ENCODE measurements around the gene SPAST.
"Not testable (repeated sequence)": the region's sequence is repeated elsewhere in the genome, so short reads cannot be mapped to it uniquely, and the experiment has no call there.

The SPAST gene

GRCh38 chr2:32124660-32125059, 61.3 kb downstream of the SPAST start:
- no peak for DNase-seq

DNA sequence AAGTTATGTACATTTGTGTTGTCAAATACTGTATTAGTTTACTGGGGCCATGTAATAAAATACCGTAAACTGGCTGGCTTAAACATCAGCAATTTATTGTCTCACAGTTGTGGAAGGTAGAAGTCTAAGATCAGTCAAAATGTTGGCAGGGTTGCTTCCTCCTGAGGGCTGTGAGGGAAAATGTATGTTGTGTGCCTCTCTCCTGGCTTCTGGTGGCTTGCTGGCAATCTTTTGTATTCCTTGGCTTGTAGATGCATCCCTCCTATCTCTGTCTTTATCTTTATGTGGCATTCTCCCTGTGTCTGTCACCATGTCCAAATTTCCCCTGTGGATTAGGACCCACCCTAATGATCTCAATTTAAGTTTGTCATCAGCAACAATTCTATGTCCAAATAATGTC, 65.3 kb downstream of the SPAST start:
- no peak for DNase-seq

DNA sequence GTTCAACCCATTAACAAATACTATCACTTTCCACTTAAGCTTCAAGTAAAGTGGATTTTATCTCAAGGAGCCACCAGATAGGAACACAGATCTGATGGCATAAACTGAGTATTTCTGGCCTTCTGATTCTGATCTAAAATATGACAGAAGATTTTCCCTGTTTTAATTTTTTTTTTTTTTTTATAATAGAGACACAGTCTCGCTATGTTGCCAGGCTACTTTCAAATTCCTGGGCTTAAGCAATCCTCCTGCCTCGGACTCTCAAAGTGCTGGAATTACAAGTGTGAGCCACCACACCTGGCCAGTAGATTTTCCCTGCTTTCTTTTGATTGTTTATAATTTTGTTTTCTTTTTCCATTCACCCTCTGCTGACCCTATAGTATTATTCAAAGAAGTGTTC, 65.7 kb downstream of the SPAST start:
- DNase-seq: no peak

GRCh38 chr2:32135409-32135808, 72.1 kb downstream of the SPAST start:
- peak; percentile 85 for DNase-seq

- DNase-seq: peak; percentile 49
Observed at GRCh38 chr2:32136097-32136496, 72.7 kb downstream of the SPAST start.

- DNase-seq: not testable (repeated sequence)
Observed at GRCh38 chr2:32151544-32151943, 88.2 kb downstream of the SPAST start.

DNA sequence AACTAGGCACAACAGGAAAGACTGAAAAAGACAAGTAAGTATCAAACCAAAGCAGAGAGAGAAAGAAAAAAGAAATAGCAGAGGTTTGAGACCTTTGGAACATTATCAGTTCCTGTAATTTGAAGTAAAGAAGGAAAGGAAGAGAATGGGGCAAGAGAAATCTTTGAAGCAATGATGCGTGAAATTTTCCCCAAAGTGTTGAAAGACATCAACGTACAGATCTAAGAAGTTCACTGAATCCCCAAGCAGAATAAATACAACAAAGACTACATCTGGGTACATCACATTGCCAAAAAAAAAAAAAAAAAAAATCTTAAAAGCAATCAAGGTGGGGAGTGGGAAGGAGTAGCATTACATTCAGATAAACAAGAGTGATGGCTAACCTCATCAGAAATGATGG, 96.3 kb downstream of the SPAST start:
- no peak for DNase-seq

DNA sequence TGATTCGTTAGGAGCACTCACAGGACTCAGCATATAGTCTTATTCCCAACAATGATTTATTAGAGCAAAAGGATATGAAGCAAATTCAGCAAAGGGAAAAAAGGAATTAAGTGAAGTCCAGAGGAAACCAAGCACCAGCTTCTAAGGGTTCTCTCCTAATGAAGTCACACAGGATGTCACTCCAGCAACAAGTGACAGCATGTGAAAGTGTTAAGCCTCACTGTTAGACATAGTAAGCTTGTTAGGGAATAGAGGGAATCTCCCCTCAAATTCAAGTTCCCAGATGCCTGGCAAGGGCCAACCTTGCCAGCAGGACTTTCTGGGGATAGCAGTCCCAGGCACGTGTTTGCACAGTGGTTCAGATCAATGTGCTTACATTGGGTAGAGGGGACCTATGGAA, 97.9 kb downstream of the SPAST start:
- DNase-seq: no peak

GRCh38 chr2:32164254-32164653, 100.9 kb downstream of the SPAST start:
- not testable (repeated sequence) for DNase-seq

DNA sequence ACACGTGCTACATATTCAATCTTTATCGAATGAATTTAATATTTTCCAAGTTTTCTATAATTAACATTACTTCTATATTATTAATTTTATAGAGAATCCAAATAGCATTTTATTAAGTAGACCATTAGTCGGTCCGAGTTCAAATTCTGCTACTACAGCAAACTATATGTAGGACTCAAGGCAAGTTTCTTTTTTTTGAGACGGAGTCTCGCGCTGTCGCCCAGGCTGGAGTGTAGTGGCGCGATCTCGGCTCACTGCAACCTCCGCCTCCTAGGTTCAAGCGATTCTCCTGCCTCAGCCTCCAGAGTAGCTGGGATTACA, 101.6 kb downstream of the SPAST start:
- DNase-seq: peak; percentile 3

DNA sequence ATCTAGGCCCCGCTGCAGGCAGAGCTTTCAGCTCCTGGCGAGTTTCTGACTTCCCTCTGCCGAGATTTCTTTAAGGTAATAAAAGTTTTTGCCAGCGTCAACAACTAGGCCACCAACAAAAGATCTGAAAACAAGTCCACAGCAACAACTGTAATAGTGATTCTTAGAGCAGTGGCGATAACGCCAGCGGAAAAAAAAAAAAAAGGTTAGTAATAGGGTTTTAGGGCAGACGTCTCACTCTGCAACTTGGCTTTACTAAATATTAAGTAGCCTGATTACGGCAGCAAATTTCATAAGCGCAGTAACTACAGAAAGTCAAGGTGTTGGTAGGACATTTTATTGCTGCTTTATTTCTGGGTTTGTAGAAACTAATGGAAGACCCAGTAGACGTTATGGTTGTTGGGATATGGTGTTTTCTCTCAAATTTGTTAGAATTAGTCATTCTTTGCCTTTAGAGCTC, 102.8 kb downstream of the SPAST start:
- DNase-seq: no peak

DNA sequence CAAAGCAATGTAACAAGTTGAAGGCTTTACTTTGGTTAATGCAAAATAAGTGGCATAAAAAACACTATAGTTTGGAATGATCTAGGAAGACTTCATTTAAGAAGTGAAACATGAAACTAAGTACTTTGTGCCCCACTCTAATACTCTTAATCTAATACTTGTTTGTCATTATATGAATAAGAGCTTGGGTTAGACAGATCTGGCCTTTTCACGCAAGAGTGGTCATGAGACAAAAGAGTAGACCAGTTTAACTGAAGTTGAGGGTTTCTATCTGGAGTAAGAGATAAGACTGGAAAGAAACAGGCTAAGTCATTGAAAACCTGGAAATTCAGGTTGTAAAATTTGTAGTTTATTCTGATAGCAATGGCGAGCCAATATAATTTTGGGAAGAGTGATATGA, 105.2 kb downstream of the SPAST start:
- DNase-seq: no peak

DNA sequence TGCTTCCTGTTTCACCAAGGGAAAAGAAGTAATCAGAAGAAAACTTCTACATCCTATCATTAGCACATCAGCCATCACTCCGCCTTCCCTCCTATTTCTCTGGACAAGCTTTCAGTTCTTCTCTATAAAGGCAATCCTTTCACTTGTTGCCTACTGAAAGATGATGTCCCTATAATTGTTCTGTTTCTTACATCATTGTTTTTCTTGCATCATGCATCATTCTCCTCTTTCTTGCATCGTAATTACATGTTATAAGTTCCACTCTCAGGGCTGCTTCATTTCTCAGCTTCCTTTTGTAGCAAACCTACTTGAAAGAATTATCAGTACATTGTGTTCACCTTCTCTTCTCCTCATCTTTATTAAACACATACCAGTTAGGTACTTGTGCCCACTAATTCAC, 109.5 kb downstream of the SPAST start:
- no peak for DNase-seq

GRCh38 chr2:32182667-32183066, 119.3 kb downstream of the SPAST start:
- DNase-seq: no peak

GRCh38 chr2:32189011-32189410, 125.7 kb downstream of the SPAST start:
- DNase-seq: no peak

DNA sequence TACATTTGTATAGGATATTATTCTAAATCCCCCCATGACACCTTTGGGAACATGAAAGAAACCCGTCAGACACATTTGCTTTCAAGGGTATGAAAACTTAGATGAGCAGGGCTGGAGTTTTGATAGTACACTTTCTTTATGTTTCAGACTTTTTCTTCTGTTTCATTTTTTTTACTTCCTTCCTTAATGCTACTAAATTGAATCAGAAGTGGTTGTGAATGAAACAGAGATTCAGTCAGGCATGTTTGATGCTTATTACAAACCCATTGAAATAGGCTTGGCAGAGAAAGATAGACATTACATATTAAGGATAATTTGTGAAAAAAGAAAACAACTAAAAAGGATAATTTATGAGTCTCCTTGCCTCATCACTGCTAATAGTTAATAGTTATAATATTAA, 129.1 kb downstream of the SPAST start:
- DNase-seq: no peak

DNA sequence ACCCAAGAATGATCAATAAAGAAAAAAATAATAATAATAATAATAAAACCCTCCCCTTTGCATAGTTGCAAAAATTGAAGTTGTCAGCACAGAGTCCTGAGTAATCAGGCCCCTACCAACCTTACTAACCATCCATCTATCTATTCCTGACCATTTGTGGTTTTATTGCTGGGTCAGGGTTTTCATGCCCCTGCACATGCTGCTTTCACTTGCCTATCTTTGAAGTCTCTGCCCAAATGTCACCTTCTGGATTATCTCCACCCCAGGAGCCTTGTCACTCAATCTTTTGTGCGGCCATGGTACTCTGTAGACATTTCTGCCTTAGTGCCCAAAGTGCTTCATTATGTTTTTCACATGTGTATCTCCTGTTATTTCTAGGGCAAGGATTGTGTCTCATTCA, 137.5 kb downstream of the SPAST start:
- DNase-seq: no peak

GRCh38 chr2:32203428-32203827, 140.1 kb downstream of the SPAST start:
- DNase-seq: not testable (repeated sequence)

Measured in fibroblast of skin of back (primary cell).